Measurements from ENCODE around the gene SNCAIP.
"Not testable (repeated sequence)": the region's sequence is repeated elsewhere in the genome, so short reads cannot be mapped to it uniquely, and the experiment has no call there.

SNCAIP gene

GRCh38 chr5:122363623-122364022 lies 51.6 kb downstream of the SNCAIP start:
- no peak for DNase-seq

DNA sequence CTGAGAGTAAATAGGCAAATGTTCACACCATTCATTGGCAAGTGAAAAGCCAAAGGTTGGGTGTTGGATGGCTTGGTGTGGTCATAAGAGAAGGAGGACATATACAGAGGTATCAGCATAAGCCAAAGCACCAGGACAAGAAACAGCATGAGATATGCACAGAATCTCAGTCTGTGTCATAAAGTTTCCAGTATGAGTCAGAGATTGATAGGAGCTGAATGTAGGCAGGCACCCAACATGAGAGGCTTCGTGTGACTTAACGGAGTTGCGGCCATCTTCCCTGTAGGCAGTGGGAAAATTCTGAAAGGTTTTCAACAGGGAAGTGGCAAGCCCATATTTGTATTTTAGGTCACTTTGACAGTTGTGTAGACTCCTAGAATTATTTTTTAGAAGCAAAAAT lies 54.5 kb downstream of the SNCAIP start:
- no peak for DNase-seq

GRCh38 chr5:122367456-122367855 lies 55.4 kb downstream of the SNCAIP start:
- no peak for DNase-seq

DNA sequence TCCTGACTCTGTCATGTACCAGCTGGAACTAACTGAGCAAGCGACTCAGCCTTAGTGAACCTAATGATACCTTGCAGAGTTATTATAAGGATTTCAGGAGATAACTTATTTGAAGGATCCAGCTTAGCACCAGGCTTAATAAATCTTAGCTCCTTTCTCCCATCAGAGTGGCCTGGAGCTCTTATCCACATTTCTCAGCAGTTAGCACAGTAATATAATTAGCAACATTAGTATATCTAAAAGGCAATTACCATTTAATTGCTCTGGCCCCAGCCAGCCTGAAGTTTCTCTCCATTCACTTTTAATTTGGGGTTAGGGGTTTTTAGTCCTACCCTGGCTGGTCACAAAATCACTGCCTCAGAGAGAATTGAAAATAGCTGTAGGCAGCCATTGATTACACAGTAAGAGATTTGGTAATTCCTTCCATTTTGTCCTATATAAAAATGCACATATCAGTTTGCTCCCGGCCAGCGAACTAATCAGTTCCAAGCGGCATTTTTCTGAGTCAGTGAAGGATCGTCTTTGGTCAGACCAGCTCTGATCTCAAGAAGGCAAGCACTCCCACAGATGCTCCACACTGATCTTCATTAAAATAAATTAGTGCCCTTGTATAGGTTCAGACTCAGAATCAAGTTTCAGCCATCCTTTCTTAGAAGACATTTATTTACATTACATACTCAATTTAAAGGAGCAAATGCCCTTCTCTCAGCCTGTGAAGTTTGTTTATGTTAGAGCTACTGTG lies 56.6 kb downstream of the SNCAIP start:
- DNase-seq: no peak

GRCh38 chr5:122369253-122369815 lies 57.3 kb downstream of the SNCAIP start:
- no peak for DNase-seq

DNA sequence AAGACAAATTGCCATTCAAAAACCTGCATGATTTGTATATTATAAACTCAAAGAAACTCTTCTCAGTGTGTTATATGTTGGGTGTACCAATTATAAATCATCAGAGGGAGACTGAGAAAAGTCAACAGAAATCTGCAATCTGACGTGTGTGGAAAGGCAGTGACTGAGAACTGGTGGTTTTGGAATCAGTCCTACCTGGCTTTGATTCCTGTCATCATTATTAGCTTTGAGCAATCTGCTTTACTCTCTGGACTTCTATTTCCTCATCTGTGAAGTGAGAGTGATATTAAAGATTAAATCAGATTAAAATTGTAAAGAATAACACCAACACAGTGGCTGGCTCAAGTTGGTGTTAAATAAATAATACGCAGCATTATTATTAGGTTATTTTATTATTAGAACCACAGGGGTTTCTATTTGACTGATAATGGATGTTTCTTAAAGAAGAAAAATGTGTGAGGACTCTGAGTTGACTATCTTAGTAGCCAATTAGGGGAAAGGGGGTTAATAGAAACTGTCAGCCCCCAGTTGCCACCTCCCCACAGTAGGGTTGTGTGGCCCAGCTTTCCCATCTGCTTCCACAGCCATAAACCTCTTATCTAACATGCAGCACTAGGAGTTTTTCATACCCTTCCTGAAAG lies 59.6 kb downstream of the SNCAIP start:
- no peak for DNase-seq

DNA sequence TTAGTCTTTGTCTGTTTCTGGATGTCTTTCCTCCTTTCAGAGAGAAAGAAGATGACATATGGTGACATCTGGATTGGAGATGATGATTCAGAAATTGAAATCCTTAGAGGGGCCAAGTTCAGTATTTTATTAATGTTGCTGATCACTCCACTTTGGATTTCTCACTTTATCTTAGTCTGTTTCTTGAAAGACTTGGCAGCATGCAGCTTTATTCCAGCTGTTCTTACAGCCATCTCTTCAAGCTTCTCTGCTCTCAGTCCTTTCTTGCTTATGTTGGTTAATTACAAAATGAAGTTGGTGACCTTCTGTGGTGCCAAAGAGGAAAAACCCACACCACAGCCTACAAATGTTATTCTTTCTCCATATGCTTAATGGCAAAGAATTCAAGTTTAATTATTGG lies 62.1 kb downstream of the SNCAIP start:
- DNase-seq: no peak

GRCh38 chr5:122375801-122376200 lies 63.8 kb downstream of the SNCAIP start:
- DNase-seq: no peak

- DNase-seq: no peak
These were observed 64.2 kb downstream of the SNCAIP start for GRCh38 chr5:122376250-122376649.

DNA sequence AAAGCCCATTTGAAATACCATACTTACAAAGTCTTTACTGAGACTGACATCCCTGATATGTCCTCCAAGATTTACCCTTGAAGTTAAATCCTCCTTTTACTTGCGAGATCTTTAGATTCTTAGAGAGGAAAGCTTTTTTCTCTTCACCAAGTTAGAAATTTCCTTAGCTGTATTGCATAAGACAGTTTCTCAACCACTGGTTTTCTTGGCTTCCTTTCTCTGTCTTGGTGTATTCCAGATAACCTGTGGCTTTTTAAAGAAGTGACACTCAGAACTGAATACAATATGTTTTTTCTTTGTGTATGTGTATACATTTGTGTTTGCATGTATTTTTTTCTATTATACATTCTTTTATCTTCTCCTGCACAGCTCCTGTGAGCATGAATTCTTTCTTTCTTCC lies 65.0 kb downstream of the SNCAIP start:
- no peak for DNase-seq

- DNase-seq: not testable (repeated sequence)
These were observed 70.9 kb downstream of the SNCAIP start for GRCh38 chr5:122382938-122383337.

GRCh38 chr5:122384739-122385235 lies 72.8 kb downstream of the SNCAIP start:
- no peak for DNase-seq

- no peak for DNase-seq
These were observed 73.2 kb downstream of the SNCAIP start for GRCh38 chr5:122385286-122385685.

DNA sequence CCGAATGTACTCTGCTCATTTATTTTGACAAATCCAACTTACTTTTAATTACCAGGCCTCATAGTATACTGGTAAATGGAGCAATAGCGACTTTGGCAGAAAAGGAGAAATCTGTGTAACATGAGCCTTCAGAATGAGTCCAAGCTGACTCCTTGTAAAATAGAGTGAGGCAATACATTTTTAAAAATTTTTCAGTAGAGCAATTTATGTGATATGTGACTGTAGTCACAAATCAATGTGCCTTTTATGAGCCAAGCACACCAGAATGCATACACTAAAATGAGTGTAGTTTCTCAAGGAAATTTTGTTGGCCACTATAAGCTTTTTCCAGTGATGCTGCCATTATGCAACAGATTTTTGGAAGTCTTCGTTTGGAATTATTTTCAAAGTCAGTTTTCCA lies 73.8 kb downstream of the SNCAIP start:
- no peak for DNase-seq

GRCh38 chr5:122390154-122390553 lies 78.1 kb downstream of the SNCAIP start:
- DNase-seq: no peak

- DNase-seq: no peak
These were observed 78.7 kb downstream of the SNCAIP start for GRCh38 chr5:122390694-122391093.

DNA sequence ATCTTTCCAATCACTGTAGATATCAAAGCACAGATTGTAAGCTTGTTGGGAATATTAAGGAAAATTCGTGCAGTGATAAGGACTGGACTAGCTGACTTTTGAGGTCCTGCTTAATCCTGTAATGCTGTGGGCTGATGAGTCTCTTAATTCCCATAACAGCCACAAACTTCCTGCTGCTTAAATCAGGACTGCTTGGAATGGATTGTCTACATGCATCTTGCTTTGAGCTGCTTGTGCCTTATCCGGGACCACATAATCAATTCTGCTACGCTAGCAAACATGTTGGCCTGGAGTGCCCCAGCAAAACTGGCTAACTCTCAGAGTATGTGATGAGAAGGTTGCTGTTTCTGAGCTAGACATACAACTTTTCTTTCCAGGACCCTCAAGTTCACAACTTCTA lies 79.6 kb downstream of the SNCAIP start:
- DNase-seq: no peak

DNA sequence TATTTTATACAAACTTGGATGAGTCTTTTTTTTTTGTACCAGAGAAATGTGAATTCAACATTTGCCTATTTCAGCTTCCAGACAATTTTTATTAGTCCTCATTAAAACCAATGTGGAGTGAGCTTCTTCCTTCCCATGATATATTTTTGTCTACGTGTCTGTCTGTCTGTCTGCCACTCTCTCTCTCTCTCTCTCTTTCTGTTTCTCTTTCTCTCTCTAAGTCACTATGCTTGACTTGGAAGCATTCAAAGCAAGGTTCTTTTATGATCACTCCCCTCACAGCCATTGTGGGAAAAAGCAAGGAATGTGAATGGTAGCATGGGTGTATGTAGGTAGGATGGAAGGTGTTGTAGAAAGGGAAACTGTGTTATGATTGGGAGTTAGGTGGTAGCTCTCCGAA lies 80.2 kb downstream of the SNCAIP start:
- no peak for DNase-seq

- no peak for DNase-seq
These were observed 80.8 kb downstream of the SNCAIP start for GRCh38 chr5:122392824-122393223.

DNA sequence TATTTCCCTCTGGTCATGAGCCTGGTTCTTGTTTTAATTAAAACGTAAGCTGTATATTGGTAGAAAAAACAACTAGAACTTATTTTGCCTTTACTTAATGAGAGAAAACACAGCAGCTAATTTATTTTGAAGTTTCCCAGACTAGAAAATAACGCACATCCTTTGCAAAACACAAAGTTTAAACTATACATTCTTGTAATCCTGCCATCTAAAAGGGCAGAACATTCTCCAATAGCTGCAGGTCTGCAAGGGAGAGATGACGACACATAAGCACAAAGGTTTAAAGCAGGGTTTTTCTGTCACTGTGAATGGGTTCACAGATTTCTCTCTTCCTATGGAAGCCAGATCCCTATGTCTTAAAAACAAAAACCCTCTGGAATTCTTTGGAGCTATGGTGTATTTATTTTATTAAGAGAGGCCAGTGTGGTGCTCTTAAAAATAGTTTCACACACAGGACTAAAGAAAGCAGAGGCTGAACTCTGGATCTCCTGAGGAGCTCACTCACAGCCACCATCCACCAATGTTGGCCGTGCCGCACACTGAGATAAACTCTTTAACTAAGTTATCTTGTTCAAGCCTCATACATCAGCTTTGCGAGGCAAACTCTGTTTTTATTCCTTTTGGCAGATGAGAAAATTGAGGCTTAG lies 82.4 kb downstream of the SNCAIP start:
- no peak for DNase-seq

GRCh38 chr5:122398016-122398415 lies 86.0 kb downstream of the SNCAIP start:
- DNase-seq: no peak

GRCh38 chr5:122400341-122400740 lies 88.3 kb downstream of the SNCAIP start:
- DNase-seq: no peak

GRCh38 chr5:122400938-122401337 lies 88.9 kb downstream of the SNCAIP start:
- no peak for DNase-seq
